ENCODE results near the gene UVSSA. TPM values are rescaled to one million over a fixed set of nuclear protein-coding genes. Genes with fewer than 3 reads are reported as not detected.

Gene UVSSA
- total RNA-seq, 1 donor from 2014 or later: 25.5 TPM

DNA sequence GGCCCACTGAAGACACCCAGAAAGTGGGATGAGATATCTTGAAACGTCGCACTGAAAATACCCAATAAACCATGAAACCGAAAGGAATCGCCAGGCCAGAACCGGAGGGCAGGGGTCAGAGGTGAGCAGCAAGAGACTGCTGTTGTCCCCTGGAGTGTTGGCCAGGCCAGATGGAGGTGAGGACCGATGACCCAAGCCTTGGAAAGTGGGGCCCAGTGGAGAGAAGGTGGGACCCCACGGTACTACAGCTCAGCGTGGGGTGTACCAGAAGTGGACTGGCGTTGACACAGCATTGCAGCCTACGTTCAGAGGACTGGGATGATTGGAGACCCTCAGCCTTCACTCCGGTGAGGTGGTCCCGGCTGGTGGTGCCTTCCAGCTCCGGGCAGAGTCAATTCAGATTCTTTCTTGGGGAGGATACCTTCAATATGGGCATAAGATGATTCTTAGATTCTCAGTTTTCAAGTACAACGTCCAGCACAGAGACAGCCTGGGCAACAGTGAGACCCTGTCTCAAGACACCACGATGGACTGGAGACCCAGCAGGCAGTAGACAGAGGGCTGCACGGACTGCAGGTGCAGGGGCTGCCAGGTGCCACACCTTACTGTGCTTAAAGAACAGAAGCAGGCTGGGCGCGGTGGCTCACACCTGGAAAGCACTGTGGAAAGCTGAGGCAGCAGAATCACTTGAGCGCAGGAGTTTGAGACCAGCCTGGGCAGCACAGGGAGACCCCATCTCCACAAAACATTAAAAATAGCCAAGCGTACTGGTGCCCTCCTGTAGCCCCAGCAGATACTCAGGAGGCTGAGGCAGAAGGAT lies 34.0 kb upstream of the UVSSA start:
- TF ChIP-seq, protein P1, sequence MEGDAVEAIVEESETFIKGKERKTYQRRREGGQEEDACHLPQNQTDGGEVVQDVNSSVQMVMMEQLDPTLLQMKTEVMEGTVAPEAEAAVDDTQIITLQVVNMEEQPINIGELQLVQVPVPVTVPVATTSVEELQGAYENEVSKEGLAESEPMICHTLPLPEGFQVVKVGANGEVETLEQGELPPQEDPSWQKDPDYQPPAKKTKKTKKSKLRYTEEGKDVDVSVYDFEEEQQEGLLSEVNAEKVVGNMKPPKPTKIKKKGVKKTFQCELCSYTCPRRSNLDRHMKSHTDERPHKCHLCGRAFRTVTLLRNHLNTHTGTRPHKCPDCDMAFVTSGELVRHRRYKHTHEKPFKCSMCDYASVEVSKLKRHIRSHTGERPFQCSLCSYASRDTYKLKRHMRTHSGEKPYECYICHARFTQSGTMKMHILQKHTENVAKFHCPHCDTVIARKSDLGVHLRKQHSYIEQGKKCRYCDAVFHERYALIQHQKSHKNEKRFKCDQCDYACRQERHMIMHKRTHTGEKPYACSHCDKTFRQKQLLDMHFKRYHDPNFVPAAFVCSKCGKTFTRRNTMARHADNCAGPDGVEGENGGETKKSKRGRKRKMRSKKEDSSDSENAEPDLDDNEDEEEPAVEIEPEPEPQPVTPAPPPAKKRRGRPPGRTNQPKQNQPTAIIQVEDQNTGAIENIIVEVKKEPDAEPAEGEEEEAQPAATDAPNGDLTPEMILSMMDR (IDR thresholded peaks at IDR 0.05): no peak
- TF ChIP-seq POLR2AphosphoS5 (IDR thresholded peaks at IDR 0.05; ENCODE audit: insufficient read depth in 1 of 2, low read depth in 1 of 2) (no peak), POLR2A (IDR thresholded peaks at IDR 0.05) (no peak)
- intact Hi-C loops (cut with DNase I): no loop called here
- no peak for DNase-seq (ENCODE audit: extremely low spot score in 2 of 2)
- Histone ChIP-seq H3K9me3 (no peaks in the 10 kb centered on the region), H3K27ac (no peak overlapping the region), H3K36me3 (peaks cover 0 to 49% of the 10 kb centered on the region in 2 donors), H3K27me3 (no peaks in the 10 kb centered on the region), H3K4me3 (no peak overlapping the region), H3K4me1 (peaks cover 41% of the 10 kb centered on the region)

DNA sequence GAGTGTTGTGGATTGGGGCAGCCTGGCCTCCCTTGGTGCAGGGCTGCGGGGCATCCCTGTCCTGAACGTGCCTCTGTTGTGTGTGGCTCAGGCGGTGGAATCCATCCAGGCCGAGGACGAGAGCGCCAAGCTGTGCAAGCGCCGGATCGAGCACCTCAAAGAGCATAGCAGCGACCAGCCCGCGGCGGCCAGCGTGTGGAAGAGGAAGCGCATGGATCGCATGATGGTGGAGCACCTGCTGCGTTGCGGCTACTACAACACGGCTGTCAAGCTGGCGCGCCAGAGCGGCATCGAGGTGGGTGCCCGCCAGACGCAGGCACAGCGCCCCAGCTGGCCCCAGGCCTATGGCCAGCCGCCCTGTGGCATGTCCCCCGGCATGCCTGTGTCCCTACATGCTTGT lies 31.7 kb upstream of the UVSSA start:
- Histone ChIP-seq H3K27ac (no peak overlapping the region), H3K4me3 (no peak overlapping the region), H3K4me1 (peaks cover 21% of the 10 kb centered on the region), H3K9me3 (no peaks in the 10 kb centered on the region), H3K36me3 (peaks cover 0 to 57% of the 10 kb centered on the region in 2 donors), H3K27me3 (no peaks in the 10 kb centered on the region)
- TF ChIP-seq, protein P1 (IDR thresholded peaks at IDR 0.05): no peak
- TF ChIP-seq POLR2A (IDR thresholded peaks at IDR 0.05) (no peak), POLR2AphosphoS5 (IDR thresholded peaks at IDR 0.05; ENCODE audit: insufficient read depth in 1 of 2, low read depth in 1 of 2) (no peak)
- no peak for DNase-seq (ENCODE audit: extremely low spot score in 2 of 2)
- intact Hi-C loops (cut with DNase I): no loop called here

DNA sequence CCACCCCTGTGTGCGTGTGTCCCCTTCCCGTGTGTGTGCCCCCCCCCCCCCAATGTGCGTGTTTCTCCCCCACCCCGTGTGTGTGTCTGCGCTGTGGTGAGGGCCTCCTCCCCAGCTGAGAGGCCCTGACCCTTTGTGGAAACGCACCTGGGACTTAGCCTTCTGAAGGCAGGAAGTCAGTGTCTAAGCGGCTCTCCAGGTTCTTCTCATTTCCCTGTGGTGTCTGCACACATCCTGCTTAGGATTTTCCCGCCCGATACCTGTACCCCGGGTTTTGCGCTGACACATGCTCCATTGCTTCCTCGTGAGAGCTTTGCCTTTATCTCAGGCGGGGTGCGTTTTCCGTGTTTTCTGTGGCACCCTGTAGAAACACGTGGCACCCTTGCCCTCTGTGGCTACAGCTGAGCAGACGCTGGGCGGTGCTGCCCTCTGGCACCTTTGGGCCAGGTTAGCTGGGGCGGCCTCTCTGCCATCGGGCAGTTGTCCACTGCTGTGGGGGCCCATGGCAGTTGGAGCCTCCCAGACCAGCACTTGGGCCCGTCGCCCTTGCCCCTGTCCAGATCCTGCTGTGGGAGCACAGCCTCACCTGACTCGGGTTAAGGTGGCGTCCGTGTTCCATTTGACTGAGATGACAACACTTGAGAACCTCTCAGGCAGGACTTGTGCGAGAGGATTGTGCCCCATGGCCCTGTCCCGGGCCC lies 31.0 kb upstream of the UVSSA start:
- Histone ChIP-seq H3K27me3 (no peaks in the 10 kb centered on the region), H3K4me1 (peaks cover 15% of the 10 kb centered on the region), H3K36me3 (peaks cover 0 to 57% of the 10 kb centered on the region in 2 donors), H3K27ac (no peak overlapping the region), H3K9me3 (no peaks in the 10 kb centered on the region), H3K4me3 (no peak overlapping the region)
- DNase-seq (ENCODE audit: extremely low spot score in 2 of 2): no peak
- intact Hi-C loops (cut with DNase I): no loop called here
- TF ChIP-seq POLR2A (IDR thresholded peaks at IDR 0.05) (no peak), POLR2AphosphoS5 (IDR thresholded peaks at IDR 0.05; ENCODE audit: insufficient read depth in 1 of 2, low read depth in 1 of 2) (no peak)
- TF ChIP-seq, protein P1 (IDR thresholded peaks at IDR 0.05): no peak

DNA sequence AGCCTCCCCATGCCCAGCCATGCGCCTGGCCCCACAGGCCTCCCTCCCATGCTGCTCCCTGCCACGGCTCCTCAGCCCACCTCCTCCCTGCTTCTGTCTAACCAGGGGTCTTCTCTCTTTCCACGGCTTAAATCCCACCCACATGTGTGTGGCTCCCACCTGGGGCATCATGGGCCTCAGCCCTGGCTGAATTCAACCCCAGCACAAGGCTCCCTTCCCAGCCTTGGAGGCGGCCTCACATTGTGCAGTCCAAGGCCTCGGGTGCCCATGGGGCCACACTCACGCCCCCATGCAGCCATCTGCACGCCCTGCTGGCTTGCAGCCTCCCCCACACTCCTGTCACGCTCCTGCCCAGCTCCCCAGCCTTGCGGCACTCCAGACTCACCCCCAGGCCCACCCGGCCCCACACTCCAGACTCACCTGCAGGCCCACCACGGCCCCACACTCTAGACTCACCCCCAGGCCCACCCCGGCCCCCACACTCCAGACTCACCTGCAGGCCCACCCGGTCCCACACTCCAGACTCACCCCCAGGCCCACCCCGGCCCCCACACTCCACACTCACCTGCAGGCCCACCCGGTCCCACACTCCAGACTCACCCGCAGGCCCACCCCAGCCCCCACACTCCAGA lies 30.4 kb upstream of the UVSSA start:
- no peak overlapping the region for H3K27ac ChIP-seq
- no peak overlapping the region for H3K4me3 ChIP-seq
- H3K36me3 ChIP-seq: peaks cover 0 to 57% of the 10 kb centered on the region in 2 donors
- peaks cover 8% of the 10 kb centered on the region for H3K4me1 ChIP-seq
- no peak for DNase-seq (ENCODE audit: extremely low spot score in 2 of 2)
- intact Hi-C loops (cut with DNase I): no loop called here
- H3K27me3 ChIP-seq: no peaks in the 10 kb centered on the region
- TF ChIP-seq, protein P1 (IDR thresholded peaks at IDR 0.05): no peak
- H3K9me3 ChIP-seq: no peaks in the 10 kb centered on the region

Measured in vagina (tissue), 2 donors.